ENCODE results near the gene CSNK2A3. TPM values are rescaled to one million over a fixed set of nuclear protein-coding genes. Genes with fewer than 3 reads are reported as not detected.
"Not testable (repeated sequence)": the region's sequence is repeated elsewhere in the genome, so short reads cannot be mapped to it uniquely, and the experiment has no call there.

CSNK2A3 gene
- total RNA-seq, 1 donor from 2014 or later: 0.52 TPM

GRCh38 chr11:11370255-11370961 is 17.4 kb upstream of the CSNK2A3 start:
- Histone ChIP-seq H3K27ac (ENCODE audit: low read depth, low read length) (no peak overlapping the region), H3K4me1 (ENCODE audit: control insufficient read depth in 3 of 3, insufficient read depth in 3 of 3, low read length in 3 of 3) (peaks cover 0 to 3% (median 0%) of the 10 kb centered on the region in 3 donors), H3K4me3 (ENCODE audit: low read length in 3 of 3) (no peak overlapping the region), H3K36me3 (ENCODE audit: control insufficient read depth in 3 of 3, insufficient read depth in 3 of 3, low read length in 3 of 3) (peaks cover 0 to 3% (median 0%) of the 10 kb centered on the region in 3 donors), H3K27me3 (ENCODE audit: control insufficient read depth in 3 of 3, insufficient read depth in 3 of 3, low read length in 3 of 3) (no peaks in the 10 kb centered on the region), H3K9ac (ENCODE audit: low read depth in 1 of 3, low read length in 3 of 3) (no peak overlapping the region), H3K9me3 (ENCODE audit: control insufficient read depth in 3 of 3, low read length in 3 of 3) (no peaks in the 10 kb centered on the region)

GRCh38 chr11:11366793-11367192 is 13.7 kb upstream of the CSNK2A3 start:
- Histone ChIP-seq H3K4me3 (ENCODE audit: low read length in 3 of 3) (no peak overlapping the region), H3K9ac (ENCODE audit: low read depth in 1 of 3, low read length in 3 of 3) (no peak overlapping the region), H3K9me3 (ENCODE audit: control insufficient read depth in 3 of 3, low read length in 3 of 3) (no peaks in the 10 kb centered on the region), H3K27me3 (ENCODE audit: control insufficient read depth in 3 of 3, insufficient read depth in 3 of 3, low read length in 3 of 3) (no peaks in the 10 kb centered on the region), H3K36me3 (ENCODE audit: control insufficient read depth in 3 of 3, insufficient read depth in 3 of 3, low read length in 3 of 3) (peaks cover 0 to 3% (median 0%) of the 10 kb centered on the region in 3 donors), H3K4me1 (ENCODE audit: control insufficient read depth in 3 of 3, insufficient read depth in 3 of 3, low read length in 3 of 3) (peaks cover 0 to 3% (median 0%) of the 10 kb centered on the region in 3 donors), H3K27ac (ENCODE audit: low read depth, low read length) (no peak overlapping the region)

- Histone ChIP-seq H3K27me3 (ENCODE audit: control insufficient read depth in 3 of 3, insufficient read depth in 3 of 3, low read length in 3 of 3) (no peaks in the 10 kb centered on the region), H3K36me3 (ENCODE audit: control insufficient read depth in 3 of 3, insufficient read depth in 3 of 3, low read length in 3 of 3) (peaks cover 0 to 3% (median 0%) of the 10 kb centered on the region in 3 donors), H3K4me1 (ENCODE audit: control insufficient read depth in 3 of 3, insufficient read depth in 3 of 3, low read length in 3 of 3) (no peaks in the 10 kb centered on the region), H3K9me3 (ENCODE audit: control insufficient read depth in 3 of 3, low read length in 3 of 3) (no peaks in the 10 kb centered on the region), H3K9ac (ENCODE audit: low read depth in 1 of 3, low read length in 3 of 3) (no peak overlapping the region), H3K4me3 (ENCODE audit: low read length in 3 of 3) (no peak overlapping the region), H3K27ac (ENCODE audit: low read depth, low read length) (no peak overlapping the region)
These were observed 10.6 kb upstream of the CSNK2A3 start for GRCh38 chr11:11363674-11364073.

GRCh38 chr11:11359611-11360010 is 6.6 kb upstream of the CSNK2A3 start:
- H3K27ac ChIP-seq (ENCODE audit: low read depth, low read length): no peak overlapping the region
- no peaks in the 10 kb centered on the region for H3K27me3 ChIP-seq (ENCODE audit: control insufficient read depth in 3 of 3, insufficient read depth in 3 of 3, low read length in 3 of 3)
- no peaks in the 10 kb centered on the region for H3K9me3 ChIP-seq (ENCODE audit: control insufficient read depth in 3 of 3, low read length in 3 of 3)
- H3K9ac ChIP-seq (ENCODE audit: low read depth in 1 of 3, low read length in 3 of 3): no peak overlapping the region
- no peaks in the 10 kb centered on the region for H3K4me1 ChIP-seq (ENCODE audit: control insufficient read depth in 3 of 3, insufficient read depth in 3 of 3, low read length in 3 of 3)
- H3K4me3 ChIP-seq (ENCODE audit: low read length in 3 of 3): no peak overlapping the region
- no peaks in the 10 kb centered on the region for H3K36me3 ChIP-seq (ENCODE audit: control insufficient read depth in 3 of 3, insufficient read depth in 3 of 3, low read length in 3 of 3)

GRCh38 chr11:11356842-11357241 is 3.8 kb upstream of the CSNK2A3 start:
- Histone ChIP-seq H3K9me3 (ENCODE audit: control insufficient read depth in 3 of 3, low read length in 3 of 3) (no peaks in the 10 kb centered on the region), H3K4me1 (ENCODE audit: control insufficient read depth in 3 of 3, insufficient read depth in 3 of 3, low read length in 3 of 3) (no peaks in the 10 kb centered on the region), H3K36me3 (ENCODE audit: control insufficient read depth in 3 of 3, insufficient read depth in 3 of 3, low read length in 3 of 3) (no peaks in the 10 kb centered on the region), H3K27ac (ENCODE audit: low read depth, low read length) (no peak overlapping the region), H3K9ac (ENCODE audit: low read depth in 1 of 3, low read length in 3 of 3) (no peak overlapping the region), H3K27me3 (ENCODE audit: control insufficient read depth in 3 of 3, insufficient read depth in 3 of 3, low read length in 3 of 3) (no peaks in the 10 kb centered on the region), H3K4me3 (ENCODE audit: low read length in 3 of 3) (no peak overlapping the region)

GRCh38 chr11:11351851-11352250 is 1.2 kb downstream of the CSNK2A3 start:
- not testable (repeated sequence) for H3K9ac ChIP-seq (ENCODE audit: low read depth in 1 of 3, low read length in 3 of 3); H3K4me3 ChIP-seq (ENCODE audit: low read length in 3 of 3); H3K9me3 ChIP-seq (ENCODE audit: control insufficient read depth in 3 of 3, low read length in 3 of 3); H3K36me3 ChIP-seq (ENCODE audit: control insufficient read depth in 3 of 3, insufficient read depth in 3 of 3, low read length in 3 of 3); H3K27ac ChIP-seq (ENCODE audit: low read depth, low read length); H3K27me3 ChIP-seq (ENCODE audit: control insufficient read depth in 3 of 3, insufficient read depth in 3 of 3, low read length in 3 of 3)
- peaks cover 14 to 20% (median 15%) of the 10 kb centered on the region in 3 donors for H3K4me1 ChIP-seq (ENCODE audit: control insufficient read depth in 3 of 3, insufficient read depth in 3 of 3, low read length in 3 of 3)

GRCh38 chr11:11351042-11351586 is 1.9 kb downstream of the CSNK2A3 start:
- H3K27ac ChIP-seq (ENCODE audit: low read depth, low read length): no peak overlapping the region
- no peak overlapping the region for H3K4me3 ChIP-seq (ENCODE audit: low read length in 3 of 3)
- H3K27me3 ChIP-seq (ENCODE audit: control insufficient read depth in 3 of 3, insufficient read depth in 3 of 3, low read length in 3 of 3): no peaks in the 10 kb centered on the region
- no peaks in the 10 kb centered on the region for H3K36me3 ChIP-seq (ENCODE audit: control insufficient read depth in 3 of 3, insufficient read depth in 3 of 3, low read length in 3 of 3)
- H3K4me1 ChIP-seq (ENCODE audit: control insufficient read depth in 3 of 3, insufficient read depth in 3 of 3, low read length in 3 of 3): peaks cover 14 to 20% (median 15%) of the 10 kb centered on the region in 3 donors
- H3K9me3 ChIP-seq (ENCODE audit: control insufficient read depth in 3 of 3, low read length in 3 of 3): no peaks in the 10 kb centered on the region
- H3K9ac ChIP-seq (ENCODE audit: low read depth in 1 of 3, low read length in 3 of 3): no peak overlapping the region

GRCh38 chr11:11349870-11350337 is 3.1 kb downstream of the CSNK2A3 start:
- Histone ChIP-seq H3K27ac (ENCODE audit: low read depth, low read length) (no peak overlapping the region), H3K9ac (ENCODE audit: low read depth in 1 of 3, low read length in 3 of 3) (no peak overlapping the region), H3K27me3 (ENCODE audit: control insufficient read depth in 3 of 3, insufficient read depth in 3 of 3, low read length in 3 of 3) (no peaks in the 10 kb centered on the region), H3K36me3 (ENCODE audit: control insufficient read depth in 3 of 3, insufficient read depth in 3 of 3, low read length in 3 of 3) (no peaks in the 10 kb centered on the region), H3K4me1 (ENCODE audit: control insufficient read depth in 3 of 3, insufficient read depth in 3 of 3, low read length in 3 of 3) (peaks cover 22 to 29% (median 24%) of the 10 kb centered on the region in 3 donors), H3K4me3 (ENCODE audit: low read length in 3 of 3) (no peak overlapping the region), H3K9me3 (ENCODE audit: control insufficient read depth in 3 of 3, low read length in 3 of 3) (no peaks in the 10 kb centered on the region)

- Histone ChIP-seq H3K4me1 (ENCODE audit: control insufficient read depth in 3 of 3, insufficient read depth in 3 of 3, low read length in 3 of 3) (peaks cover 23 to 30% (median 28%) of the 10 kb centered on the region in 3 donors), H3K9me3 (ENCODE audit: control insufficient read depth in 3 of 3, low read length in 3 of 3) (no peaks in the 10 kb centered on the region), H3K9ac (ENCODE audit: low read depth in 1 of 3, low read length in 3 of 3) (no peak overlapping the region), H3K4me3 (ENCODE audit: low read length in 3 of 3) (no peak overlapping the region), H3K27me3 (ENCODE audit: control insufficient read depth in 3 of 3, insufficient read depth in 3 of 3, low read length in 3 of 3) (no peaks in the 10 kb centered on the region), H3K36me3 (ENCODE audit: control insufficient read depth in 3 of 3, insufficient read depth in 3 of 3, low read length in 3 of 3) (no peaks in the 10 kb centered on the region), H3K27ac (ENCODE audit: low read depth, low read length) (no peak overlapping the region)
These were observed 3.8 kb downstream of the CSNK2A3 start for GRCh38 chr11:11349106-11349825.

GRCh38 chr11:11348303-11348702 is 4.7 kb downstream of the CSNK2A3 start:
- Histone ChIP-seq H3K27me3 (ENCODE audit: control insufficient read depth in 3 of 3, insufficient read depth in 3 of 3, low read length in 3 of 3) (no peaks in the 10 kb centered on the region), H3K4me1 (ENCODE audit: control insufficient read depth in 3 of 3, insufficient read depth in 3 of 3, low read length in 3 of 3) (peaks cover 23 to 30% (median 28%) of the 10 kb centered on the region in 3 donors), H3K9ac (ENCODE audit: low read depth in 1 of 3, low read length in 3 of 3) (no peak overlapping the region), H3K4me3 (ENCODE audit: low read length in 3 of 3) (no peak overlapping the region), H3K36me3 (ENCODE audit: control insufficient read depth in 3 of 3, insufficient read depth in 3 of 3, low read length in 3 of 3) (no peaks in the 10 kb centered on the region), H3K9me3 (ENCODE audit: control insufficient read depth in 3 of 3, low read length in 3 of 3) (no peaks in the 10 kb centered on the region), H3K27ac (ENCODE audit: low read depth, low read length) (no peak overlapping the region)
